CD4-positive, alpha-beta T cell treated with Interleukin-2 at 100 ng/mL for 4 hours (primary cell): ENCODE measurements around the gene F5.

Experiments
- DNase-seq: peaks from one replicate; pipeline ENCODE4 v3.0.0-alpha.2; 2020; ENCODE audit warnings: low spot score

The F5 gene

DNA sequence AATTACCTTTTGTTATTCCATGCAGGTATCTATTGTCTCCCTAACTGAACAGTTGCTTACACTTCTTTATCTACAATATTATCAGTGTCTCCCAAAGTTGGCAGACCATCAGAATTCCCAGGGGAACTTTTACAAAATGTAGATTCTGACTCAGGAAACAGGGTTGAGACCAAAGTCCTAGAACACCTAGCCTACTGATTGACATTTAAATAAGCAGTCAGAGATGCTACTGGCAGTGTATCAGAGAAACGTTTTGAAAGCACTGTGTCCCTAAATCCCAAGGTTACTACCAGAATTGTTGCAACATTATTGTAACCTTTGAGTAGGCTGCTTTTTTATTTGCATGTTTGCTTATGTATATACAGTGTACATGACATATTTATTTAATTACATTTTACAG is 1.8 kb upstream of the F5 start:
- no peak for DNase-seq

DNA sequence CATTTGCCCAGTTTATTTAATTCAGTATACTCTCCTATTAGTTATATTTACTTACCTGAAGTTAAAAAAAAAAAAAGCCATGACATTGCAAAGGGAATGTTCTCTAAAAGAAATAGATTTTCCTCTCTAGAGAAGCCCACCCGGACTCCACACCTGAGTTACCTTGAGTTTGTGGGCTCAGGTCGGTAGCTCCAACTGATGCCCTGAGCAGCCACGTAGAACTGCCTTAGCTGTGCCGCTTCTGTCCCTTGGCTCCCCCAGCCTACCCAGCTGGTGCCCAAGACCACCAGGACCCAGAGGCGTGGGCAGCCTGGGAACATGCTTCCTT is 250 bp downstream of the F5 start:
- DNase-seq, result no peak

DNA sequence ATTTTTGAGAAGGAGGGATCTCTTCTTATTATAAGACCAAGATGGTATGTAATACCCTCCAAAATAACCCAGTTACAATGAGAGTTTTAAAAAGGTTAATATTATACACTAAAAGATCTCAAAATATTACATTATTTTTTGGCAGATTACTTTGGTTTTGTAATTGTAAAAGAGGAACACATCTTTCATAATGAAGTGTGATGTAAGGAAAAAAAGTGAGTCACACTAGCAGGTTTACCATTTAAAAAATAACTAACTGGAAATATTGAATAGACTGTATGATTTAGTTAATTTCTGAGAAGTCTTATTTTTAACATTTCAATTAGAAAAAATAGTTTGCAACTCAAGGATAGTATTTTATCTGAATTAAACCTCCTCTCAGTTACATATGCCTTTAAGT is 1.1 kb downstream of the F5 start:
- no peak for DNase-seq

DNA sequence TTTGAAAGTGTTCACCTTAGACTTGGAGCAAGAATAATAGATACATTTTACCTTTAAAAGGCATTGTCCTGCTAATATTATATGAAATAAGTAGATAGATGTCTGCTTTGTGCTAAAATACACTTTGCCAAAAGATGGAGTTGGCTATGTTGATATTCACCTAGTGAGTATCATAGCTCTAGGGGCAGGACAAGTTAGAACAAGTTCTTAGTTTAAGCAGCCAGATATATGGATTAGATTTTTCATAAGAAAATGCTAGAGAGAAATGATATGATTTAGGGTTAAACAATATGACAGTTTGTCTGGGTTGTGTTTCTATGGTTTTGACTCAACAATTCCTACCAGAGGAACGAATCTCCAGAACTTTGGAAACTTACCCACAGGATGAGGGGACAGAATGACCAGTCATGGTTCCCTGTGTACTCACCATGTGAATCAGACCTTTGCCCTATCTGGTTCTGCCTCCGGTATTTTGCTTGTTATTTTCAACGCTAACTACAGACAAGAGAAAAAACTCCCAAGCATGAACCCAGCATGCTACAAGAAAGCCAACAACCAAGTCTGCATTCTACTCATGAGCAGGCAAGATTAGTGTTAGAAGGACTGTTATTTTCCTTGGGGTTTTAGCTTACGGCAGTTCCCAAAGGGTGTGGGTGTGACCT is 1.7 kb downstream of the F5 start:
- peak; percentile 35 for DNase-seq

DNA sequence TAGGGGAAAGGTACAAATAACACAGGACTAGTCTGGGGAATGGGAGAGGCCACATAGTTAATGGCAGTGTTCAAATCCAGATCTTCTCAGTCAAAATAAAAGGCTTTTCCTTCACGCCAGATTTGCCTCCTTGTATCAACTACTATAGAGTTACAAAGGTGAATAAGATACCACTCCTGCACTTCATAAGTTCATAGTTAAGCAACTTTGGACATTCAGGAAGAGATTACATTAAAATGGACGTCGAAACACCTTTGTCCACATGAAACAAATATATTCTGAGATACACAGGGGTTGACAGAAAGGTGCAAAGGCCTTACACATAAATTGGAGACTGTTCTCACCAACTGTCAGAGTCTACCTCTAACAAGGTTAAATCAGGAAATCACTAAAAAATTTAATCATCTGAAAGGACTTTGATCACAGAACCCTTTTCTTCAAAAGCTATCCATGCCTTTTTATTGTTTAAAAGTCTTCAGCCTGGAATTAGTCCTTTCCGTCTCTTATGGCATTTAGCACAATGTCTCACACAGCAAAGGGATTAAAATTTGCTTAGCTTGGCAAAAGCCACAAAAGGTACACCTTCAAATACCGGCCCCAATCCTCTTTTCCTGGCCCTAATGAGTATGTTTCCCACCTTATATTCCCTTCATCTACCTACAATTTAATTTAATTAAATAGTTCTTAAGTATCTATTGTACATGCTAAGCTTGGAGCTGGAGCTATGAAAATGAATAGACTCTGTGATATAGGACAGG is 8.1 kb downstream of the F5 start:
- no peak for DNase-seq

DNA sequence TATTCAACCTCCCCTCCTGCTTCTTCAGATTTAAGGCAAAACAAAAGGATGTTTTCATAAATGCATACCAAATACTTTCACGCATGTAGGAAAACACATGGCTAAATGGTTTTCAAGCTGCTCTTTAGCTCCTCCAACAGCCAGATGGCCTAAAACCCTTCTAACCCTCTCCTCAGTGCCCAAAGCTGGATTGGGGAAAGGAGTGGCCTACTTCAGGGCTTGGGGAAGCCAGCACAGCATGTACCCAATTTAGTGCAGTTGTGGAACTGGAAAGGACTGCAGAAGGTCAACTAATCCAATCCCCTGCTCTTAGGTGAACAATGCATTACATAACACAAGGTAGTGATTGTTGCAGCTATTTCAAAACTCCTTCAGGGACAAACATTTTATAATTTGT is 9.3 kb downstream of the F5 start:
- no peak for DNase-seq

DNA sequence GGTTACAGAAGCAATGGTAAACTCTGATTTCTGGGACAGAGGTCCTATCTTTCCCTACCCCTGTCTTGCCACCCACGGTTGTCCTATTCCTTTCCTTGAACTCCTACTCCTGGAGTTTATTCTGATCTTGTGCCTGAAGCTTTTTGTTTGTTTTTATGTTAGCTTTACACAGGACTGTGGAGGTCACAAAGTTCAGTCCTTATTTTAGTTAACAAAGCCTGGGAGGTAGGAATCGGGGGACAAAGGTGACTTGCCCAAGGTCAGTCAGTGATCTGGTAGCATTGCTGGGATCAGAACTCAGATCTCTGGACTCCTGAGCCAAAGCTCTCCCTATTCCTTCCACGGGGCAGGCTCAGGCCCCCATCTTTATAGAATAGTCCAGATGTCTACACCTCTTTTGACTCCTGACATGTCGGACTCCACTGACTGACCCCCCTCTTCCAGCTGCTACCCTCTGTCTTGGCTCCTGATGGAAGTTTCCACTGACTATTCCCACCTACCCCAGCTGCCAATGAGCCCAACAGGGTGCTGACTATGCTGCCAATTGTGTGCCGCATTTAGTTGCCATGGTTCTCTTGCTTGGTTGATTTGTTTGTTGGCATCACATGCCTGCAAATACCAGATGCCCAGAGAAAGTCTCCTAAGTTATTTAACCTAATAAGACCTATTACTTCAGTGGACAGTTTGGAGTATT is 9.9 kb downstream of the F5 start:
- no peak for DNase-seq

DNA sequence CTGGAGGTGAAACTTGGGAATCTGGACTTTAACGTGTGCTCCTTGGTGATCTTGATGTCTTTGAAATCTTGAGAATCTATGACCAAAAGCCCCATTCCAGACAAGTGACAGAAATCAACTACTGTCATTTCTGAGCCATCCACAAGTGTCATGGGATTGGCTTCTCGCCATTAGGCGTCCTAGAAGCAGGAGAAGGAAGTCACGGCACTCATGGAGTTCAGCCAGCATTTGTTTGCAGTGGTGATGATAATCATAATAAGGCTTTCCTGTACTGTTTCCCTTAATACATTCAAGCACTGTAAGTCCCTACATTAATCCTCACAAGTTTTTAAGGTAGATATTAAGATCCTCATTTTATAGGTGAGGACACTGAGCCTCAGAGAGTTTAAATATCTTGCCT is 11.9 kb downstream of the F5 start:
- DNase-seq, result no peak

DNA sequence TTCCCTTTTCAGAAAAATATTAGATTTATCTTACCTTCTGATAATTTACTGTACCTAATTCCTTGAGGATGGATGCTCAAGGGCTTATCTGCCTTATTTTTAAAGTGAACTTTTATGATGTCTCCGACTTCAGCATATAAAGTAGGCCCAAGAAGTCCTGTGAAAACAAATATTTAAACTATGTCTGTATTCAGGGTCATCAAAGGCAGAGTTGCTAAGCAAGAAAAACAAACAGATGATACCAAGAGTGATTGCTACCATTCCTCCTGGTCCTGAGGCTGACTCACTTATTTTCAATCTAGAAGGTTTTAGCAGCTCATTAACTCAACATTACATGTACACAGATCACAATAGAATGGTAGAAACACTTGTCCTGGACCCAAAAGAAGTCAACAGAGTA is 14.1 kb downstream of the F5 start:
- DNase-seq, result peak; percentile 62

DNA sequence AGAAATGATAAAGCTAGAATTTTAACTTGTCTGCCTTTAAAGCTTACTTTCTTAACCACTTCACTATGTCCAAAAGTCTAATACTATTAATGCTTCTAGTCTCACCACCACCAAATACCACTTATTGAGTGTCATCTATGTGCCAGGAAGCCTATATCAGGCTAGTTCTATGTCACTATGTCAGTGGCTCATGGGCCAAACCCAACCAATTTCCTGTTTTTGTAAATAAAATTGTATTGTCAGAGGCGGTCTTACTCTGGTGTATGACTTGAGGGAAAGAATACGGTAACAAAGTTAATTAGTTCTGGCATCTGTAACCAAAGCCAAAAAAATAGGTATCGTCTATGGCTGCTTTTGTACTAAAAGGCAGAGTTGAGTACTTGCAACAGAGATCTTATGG is 14.8 kb downstream of the F5 start:
- DNase-seq, result peak; percentile 48

DNA sequence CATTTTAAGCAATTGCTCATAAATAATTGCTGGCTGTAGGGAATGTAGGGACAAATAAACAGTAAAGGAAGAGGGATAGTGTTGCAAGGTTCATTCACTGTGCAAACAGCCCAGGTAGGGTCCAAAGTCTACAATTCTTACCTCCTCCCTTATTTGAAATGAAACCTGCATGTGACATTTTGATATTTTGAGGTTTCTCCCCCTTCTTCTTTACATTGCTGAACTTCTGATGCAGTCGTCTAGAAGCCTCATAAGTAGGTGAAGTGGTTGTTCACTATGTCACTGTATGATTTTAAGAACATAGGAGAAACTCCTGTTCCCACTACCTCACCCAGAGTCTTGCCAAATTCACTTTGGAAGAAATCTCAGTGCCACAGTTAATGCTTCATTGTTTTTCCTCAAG is 16.1 kb downstream of the F5 start:
- DNase-seq, result no peak

DNA sequence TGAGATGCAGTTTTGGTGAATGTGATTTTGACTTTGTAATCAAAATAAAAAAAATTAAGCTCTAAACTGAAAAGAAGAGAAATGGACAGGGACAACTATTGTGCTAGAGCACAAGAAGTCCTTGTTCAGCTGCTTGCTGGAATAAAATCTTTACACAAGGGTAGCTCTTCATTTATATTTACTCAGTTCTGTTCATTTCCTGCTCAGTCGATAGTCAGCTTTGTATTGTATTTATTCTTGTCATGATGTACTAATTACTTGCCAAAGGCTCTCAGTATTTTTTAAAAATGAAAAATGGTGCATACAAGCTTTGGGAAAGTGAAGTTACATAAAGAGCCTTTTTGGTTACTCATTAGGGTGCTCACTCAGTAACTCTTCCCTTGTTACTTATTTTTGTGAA is 17.8 kb downstream of the F5 start:
- no peak for DNase-seq

DNA sequence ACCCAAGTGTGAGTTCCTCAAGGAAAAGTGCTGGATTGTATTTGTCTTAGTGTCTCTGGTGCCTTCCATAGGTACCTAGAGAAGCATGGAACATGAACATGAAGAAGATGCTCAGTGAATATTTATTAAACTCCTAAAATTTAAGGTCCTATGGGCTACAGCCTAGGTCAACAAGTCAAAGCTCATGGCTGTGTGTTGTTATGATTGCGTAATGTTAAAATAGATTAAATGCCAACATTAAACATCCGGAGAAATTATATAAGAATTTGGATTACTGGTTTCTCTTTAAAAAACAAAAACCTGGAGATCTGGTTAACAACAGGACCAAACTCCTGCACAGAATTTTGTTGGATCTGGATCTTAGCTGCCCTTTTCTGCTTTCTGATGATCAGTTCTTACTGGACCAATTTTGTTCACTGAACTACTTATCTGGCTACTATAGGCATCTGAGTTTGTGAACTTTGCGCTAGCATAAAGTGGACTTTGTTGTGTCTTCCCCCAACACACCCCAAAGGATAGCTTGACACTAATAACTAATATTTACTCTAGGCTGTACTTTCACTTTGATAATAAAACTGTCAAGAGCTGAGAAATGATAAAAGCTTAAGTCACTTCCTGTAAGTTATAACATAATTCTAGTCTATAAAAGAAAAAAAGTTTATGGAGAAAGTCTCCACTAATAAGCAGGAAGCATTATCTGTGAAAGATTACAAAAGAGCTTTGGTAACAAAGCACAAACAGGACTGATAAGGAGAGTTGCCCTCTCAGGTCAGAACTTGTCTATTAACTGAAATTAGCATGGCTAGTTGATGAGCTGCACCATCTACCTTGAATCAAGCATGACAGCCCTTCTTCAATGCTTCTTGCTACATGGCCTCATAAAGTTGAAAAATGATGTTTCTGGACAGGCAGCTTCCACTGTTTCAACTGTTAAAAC is 20.7 kb downstream of the F5 start:
- no peak for DNase-seq

DNA sequence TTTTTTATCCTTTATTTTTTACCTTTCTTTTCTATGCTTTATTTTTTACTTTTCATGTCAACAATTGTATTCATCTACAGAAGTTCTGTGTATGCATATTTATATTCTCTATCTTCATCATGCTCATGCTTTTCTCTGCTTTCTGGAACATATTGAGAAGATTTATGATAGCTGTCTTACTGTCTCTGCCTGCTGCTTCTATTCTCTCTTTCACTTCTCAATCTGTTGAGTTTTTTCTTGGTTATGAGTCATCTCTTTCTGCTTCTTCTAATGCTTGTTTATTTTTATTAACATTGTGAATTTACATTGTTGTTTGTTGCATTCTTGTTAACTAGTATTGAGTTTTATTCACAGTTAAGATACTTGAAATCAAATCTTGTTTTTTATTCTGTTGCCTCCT is 22.6 kb downstream of the F5 start:
- no peak for DNase-seq

DNA sequence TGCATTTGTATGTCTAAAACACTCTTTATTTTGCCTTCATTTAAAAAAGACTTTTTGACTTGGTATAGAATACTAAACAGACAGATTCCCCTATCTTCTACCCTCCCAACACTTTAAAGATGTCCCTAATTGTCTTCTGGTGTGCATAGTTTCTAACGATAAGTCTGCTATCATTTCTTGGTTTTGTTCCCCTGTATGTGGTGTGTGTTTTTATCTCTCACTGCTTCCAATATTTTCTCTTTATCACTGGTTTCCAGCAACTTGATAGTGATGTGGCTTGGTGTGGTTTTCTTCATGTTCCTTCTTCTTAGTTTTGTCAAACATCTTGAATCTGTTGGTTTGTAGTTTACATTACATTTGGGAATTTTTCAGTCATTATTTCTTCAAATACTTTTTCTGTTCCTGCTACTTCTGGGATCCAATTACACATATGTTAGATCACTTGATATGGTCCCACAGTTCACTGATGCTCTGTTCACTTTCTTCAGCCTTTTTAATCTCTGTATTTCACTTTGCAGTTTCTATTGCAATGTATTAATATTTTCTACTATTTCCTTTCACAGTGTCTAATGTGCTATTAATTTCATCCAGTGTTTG is 23.2 kb downstream of the F5 start:
- DNase-seq, result no peak

DNA sequence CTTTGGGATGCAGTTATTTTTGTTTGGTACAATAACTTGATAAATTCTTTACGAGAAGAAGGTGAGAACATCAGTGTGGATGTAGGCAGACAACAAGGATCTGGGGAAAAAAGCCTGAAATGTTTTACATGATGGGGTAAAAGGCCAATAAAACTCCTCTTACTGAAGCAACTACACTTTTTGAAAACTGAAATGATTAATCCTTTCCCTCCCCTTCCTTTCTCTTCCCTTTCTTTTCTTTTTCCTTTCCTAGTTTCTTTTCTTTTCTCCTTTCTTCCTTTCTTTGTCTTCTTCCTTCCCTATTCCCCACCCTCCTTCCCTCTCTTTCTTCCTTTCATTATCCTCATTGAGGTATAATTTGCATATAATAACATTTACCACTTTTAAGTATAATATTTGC is 24.6 kb downstream of the F5 start:
- DNase-seq, result no peak

DNA sequence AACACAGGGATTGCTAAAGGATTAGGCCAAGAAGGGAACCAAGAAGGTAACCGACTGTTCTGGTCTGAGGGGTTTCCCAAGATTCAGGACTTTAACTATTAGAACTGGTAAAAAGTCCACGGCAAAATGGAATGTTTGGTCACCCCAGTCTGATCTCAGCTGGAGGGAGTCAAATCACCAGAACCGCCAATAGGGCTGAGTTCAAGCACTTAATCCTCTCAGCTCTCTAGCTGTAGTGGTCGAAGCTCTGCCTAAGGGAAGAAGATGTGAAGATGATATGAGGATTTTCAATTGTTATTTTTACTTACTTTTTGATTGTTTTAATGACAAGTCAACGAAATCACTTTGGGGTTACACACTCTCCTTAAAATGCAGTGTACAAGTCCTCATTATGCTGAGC is 29.1 kb downstream of the F5 start:
- no peak for DNase-seq

DNA sequence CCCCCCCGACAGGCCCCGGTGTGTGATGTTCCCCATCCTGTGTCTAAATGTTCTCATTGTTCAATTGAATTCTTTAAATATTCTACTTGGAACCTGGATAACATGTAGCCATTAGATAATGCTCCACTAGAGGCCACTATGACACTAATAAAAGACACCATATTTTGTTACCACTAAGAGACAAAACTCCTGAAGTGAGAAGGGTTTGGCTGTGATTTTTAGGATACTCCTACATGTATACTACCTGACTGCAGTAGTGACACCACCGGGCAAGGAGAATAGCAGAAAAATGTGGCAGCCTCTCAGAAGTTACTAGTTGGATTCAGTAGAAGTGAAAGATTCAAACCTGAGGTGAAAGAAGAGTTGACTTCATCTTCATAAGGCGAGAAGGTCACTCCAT is 36.0 kb downstream of the F5 start:
- peak; percentile 62 for DNase-seq

DNA sequence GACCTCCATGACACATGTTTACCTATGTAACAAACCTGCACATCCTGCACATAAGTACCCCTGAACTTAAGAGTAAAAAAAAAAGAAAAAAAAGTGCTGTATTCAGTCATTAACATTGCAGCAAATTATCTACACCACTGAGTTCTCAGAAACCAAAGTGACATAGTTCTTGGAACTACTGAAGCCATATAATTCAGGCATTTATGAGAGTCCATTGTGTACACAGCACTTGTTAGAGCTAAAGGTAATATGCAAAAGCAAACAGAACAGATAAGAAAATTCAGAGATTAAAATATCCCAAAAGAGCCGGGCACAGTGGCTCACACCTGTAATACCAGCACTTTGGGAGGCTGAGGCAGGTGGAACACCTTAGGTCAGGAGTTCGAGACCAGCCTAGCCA is 38.0 kb downstream of the F5 start:
- no peak for DNase-seq

DNA sequence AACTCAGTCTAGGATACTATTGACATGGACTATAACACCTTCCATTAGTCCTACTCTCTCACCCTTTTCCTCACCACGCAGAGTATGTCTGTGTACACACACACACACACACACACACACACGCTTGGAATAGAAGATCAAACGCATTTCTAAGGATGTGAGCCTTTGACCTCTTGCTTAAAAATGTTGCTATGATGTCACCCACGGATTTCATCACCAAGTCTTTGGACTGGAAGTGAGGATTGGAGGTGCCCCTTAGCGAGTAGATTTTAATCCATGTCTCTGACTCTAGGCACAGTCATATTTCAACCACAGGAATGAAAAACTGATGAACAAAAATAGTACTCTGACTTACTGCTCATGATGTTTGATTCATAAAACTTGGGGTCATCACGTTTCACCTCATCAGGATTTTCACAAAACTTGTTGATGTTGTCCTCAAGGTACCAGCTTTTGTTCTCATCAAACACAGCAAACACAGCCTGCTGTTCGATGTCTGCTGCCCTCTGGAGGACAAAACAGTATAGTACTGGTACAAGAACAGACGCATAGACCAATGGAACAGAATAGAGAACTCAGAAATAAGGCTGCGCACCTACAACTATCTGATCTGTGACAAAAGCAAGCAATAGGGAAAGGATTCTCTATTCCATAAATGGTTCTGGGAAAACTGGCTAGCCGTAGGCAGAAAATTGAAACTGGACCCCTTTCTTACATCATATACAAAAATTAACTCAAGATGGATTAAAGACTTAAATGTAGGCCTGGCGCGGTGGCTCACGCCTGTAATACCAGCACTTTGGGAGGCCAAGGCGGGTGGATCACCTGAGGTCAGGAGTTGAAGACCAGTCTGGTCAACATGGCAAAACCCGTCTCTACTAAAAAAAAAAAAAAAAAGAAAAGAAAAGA is 39.9 kb downstream of the F5 start:
- peak; percentile 82 for DNase-seq

DNA sequence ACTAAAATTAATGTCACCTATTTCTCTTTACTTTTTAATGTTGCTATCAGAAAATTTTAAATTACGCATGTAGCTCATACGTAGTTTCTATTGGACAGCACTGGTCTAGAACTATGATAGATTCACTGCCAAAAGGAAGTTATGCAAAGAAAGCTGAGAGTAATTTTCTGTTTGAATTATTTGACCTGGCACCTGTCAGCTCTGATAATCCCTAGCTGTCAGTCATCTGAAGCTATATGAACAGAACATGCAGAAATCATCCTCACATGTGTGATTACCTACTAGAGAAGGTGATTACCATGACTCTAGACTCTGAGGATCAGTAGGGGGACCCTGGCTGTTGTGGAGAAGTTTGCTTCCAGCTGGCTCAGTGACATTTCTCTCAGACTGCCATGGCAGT is 40.8 kb downstream of the F5 start:
- no peak for DNase-seq
